Astrocyte (in vitro differentiated cells and primary cell): Measurements from ENCODE around the gene ARHGAP24.

Experiments used
- EZH2 ChIP-seq: IDR thresholded peaks from 2 replicates; pipeline ENCODE4 v1.6.1; 2012; ENCODE audit warnings: mild to moderate bottlenecking, low read length, inconsistent platforms; ENCODE audit not compliant: insufficient read depth
- TF ChIP-seq, protein P1 (sequence below): IDR thresholded peaks from 2 replicates; pipeline ENCODE4 v1.5.1; 2011; ENCODE audit warnings: low read depth, mild to moderate bottlenecking, inconsistent platforms, low read length, moderate library complexity; ENCODE audit not compliant: insufficient read depth

DNA sequence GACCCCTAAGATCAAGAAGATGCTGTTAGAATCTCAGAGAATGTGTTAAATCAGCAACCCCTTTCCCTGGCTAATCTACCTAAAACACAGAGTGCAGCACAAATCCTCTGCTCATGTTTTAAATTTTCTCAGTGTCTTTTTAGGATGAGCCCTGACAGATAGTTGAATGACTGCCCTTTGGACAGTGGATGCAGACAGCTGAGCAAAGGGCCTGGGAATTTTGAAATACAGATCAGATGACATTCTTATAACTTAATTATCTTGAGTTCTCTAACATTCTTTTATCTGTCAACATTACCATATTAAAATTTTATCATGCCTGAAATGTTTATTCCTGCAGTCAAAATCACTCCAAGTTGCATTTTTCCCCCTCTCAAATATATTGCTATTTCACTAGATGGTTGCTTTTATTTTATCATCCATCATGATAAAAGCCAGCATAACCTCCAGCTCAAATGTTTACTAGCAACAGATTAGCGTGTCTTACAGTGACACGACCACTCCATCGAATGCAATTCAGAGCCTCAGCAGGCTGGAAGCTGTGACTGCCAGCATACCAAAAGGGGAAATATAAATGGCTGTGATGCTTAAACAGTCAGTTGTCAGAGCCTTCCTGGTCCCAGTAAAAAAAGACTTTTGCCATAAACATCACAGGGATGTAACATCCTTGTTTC lies 22.8 kb upstream of the ARHGAP24 start:
- TF ChIP-seq, protein P1, sequence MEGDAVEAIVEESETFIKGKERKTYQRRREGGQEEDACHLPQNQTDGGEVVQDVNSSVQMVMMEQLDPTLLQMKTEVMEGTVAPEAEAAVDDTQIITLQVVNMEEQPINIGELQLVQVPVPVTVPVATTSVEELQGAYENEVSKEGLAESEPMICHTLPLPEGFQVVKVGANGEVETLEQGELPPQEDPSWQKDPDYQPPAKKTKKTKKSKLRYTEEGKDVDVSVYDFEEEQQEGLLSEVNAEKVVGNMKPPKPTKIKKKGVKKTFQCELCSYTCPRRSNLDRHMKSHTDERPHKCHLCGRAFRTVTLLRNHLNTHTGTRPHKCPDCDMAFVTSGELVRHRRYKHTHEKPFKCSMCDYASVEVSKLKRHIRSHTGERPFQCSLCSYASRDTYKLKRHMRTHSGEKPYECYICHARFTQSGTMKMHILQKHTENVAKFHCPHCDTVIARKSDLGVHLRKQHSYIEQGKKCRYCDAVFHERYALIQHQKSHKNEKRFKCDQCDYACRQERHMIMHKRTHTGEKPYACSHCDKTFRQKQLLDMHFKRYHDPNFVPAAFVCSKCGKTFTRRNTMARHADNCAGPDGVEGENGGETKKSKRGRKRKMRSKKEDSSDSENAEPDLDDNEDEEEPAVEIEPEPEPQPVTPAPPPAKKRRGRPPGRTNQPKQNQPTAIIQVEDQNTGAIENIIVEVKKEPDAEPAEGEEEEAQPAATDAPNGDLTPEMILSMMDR, result no peak
- TF ChIP-seq EZH2, result no peak
